Stimulated activated CD8-positive, alpha-beta memory T cell treated with anti-CD3 and anti-CD28 coated beads, Interleukin-4, amount 100 ng/mL, for 1 hour (primary cell): ENCODE data around the gene TMEM182.

ENCODE experiments used
- DNase-seq, 2 donors: peaks; one replicate each; pipeline ENCODE4 v3.0.0-alpha.2; 2020; ENCODE audit warnings: low read depth in 2 of 2, low spot score in 1 of 2

TMEM182 gene

DNA sequence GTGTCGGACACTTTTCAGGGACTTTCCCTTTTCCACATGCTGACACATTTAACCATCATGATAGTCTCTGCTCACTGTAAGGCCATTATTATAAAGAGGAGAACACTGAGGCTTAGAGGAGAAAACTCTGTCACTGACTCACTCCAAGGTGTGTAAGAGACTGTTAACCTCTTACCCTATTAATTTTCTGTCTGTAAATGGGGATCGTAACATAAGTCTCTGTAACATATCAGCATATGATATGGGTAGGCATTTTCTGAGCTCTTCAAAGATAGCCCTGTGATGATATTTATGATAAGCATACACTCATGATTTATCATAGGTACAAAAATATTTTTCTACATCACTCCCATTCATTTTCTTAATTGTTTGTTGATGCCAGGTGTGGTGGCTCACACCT lies 36.4 kb downstream of the TMEM182 start:
- DNase-seq = no peak

DNA sequence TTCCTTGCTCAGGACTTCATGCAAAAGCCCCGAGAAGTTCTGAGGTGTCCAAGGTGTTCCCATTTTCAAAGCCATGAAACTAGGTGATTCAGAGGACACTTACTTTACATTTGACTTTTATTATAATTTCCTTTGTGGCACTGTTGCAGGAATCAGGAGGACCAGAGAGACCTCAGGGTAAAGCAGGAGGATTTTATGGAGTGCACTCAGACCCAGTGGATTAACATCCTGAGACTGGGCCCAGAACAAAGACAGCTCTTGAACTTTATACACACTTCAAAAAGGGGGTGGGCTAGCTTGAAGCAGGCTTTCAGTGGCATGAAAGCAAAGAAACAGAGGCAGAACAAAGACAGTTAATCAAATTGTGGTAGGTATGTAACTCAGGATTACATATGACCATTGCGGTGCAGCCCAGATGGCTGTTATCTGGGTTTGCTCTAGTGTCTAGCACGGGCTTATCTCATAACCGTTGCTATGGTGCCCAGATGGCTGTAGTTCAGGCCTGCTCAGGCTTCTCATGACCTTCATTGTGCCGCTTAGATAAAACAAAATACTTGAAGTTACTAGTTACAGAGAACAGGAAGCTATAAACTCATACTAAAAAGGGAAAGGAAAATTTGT lies 39.4 kb downstream of the TMEM182 start:
- DNase-seq = no peak

DNA sequence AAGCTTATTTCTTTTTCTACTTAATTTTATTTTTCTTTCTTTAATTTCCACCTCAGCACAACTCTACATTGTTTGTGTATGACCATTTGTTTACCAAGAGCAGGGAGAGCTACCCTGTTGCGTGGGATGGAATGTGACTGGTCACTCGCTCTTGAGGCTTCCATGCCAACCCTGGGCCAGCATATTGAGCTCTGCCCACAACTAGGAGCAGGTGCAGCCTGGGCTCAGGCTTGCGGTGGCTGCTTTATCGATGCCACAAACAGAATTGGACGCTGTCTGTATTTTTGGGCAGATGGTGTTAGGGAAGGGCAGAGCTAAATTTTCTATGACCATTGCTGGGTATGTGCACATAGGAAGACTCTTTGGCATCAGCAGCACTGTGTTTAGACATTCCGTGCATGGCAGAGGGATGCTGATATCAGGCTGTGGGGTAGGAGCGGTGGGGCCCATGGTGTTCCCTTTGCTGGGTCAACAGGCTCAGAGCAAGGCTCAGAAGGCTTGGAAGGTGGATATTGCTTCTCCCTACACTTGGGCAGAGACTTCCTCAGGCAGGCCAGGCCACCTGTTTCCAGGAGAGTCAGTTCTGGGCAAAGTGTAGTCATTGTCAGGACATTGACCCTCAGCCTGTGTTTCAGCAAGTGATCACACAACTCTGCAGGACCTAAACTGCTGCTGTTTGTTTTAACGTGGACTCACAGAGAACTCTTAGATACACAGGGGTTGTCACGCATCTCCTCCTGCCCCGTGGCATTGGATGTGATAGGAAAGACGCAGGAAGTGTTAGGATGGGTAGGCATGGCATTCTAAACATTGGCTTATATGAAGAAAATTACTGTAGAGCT lies 40.2 kb downstream of the TMEM182 start:
- DNase-seq = no peak

DNA sequence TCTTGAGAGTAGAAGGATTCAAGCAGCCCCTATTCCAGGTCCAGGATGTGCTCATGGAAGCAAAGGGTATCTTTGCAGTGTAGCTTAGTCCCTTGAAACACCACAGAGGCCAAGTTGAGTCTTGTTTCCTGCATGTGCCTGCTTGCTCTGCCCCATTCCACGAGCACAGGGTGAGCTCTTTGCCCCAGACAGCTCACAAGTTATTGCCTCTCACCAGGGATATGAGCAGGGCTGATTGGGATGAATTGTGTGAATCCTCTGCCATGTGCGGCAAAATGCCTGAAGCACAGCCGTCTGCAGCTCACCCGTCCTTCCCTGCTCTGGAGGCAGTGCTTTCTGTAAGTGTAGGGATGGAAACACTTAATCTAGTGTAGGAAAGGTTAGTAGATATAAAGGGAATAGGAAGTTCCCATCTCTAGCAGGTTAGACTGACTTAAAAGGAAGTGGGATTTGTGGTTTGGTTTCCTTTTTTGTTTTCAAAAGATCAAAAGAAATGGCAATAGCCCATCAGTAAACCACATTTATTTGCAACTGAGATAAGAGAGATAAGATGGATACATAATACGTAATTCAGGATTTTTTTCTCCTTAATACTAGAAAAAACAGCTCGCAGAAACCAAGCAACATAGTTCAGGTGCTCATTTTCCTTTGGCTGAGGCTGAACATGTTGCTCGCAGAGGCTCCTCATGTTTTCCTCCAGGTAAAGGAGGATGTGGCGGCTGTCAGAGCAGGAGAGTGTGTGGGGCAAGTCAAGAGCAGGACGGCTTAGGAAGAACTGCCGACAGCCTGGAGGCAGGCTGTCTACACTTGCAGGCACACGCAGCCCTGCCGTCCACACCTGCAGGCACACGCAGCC lies 41.4 kb downstream of the TMEM182 start:
- DNase-seq = no peak

DNA sequence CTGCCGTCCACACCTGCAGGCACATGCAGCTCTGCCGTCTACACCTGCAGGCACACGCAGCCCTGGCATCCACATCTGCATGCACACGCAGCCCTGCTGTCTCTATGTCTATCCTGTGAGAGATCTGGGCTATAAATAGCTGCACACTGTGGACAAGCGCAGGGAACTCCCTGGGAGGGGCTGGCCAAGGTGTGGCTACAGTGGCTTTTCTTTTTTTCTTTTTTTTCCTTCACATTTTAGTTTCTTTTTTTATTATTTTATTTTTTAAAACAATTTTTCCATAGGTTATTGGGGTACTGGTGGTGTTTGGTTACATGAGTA lies 42.0 kb downstream of the TMEM182 start:
- no peak for DNase-seq

DNA sequence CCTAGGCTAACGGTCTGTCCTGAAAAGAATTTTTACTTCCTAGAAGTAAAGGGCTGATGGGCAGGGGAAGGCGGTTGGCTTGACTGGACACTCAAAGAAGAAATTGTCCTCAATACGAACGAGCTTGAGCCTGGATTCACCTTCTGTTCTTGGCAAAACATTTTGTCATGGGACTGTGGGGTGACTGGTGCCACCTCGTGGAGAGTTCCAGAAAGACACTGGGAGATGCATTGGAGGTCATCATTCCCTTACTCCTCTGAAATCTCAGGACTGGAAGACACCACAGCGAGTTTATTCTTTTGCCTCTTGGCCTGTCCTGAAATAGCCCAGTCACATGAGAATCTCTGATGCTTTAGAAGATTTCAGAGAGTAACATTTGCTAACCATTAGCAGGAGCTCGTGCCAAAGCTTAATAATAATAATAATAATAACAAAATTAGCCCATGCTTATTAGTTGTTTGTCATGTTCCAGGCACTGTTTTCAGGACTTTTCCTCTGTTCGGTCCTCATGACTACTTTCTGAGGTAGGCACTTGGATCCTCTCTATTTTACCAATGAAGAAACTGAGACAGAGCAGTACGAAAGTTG lies 44.5 kb downstream of the TMEM182 start:
- no peak for DNase-seq

DNA sequence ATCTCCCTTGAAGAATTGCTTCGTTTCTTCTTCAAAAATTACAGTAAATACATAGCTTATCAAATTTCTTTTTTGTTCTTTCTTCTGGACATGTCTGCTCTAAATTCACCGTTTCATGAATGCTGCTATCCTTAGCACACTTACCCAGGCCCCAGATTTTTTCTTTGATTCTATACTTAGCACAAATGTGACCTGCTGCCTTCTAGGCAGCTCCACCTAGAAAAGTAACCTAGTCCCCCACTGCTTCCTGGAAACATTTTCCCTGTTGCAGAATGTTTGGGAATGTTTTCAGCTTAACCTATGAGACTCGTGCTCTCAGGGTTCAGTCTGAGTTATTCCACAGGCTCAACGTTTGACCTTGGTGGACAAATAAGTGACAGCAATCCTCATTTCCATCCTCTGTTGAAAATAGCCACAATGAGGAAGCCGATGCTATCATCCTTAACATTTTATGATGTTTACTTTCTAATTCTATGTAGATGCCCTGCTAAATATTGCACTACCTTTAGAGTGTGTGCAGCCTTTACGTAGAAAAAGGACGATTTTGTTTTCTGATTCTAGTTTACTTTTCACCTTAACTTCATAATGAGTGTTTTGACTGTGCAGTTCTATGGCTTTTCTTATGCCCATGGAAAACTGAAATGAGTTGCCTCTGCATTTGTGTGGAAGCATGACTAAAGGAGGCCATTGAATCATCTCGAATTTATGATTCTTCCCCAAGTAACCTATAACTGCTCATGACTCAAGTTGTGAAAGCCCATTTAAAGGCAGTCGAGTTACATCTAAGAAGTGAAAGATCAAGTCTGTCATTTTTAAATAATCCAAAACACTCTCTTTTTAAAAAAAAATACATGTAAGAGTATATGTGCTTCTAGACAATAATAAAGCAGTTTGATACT lies 47.7 kb downstream of the TMEM182 start:
- no peak for DNase-seq

DNA sequence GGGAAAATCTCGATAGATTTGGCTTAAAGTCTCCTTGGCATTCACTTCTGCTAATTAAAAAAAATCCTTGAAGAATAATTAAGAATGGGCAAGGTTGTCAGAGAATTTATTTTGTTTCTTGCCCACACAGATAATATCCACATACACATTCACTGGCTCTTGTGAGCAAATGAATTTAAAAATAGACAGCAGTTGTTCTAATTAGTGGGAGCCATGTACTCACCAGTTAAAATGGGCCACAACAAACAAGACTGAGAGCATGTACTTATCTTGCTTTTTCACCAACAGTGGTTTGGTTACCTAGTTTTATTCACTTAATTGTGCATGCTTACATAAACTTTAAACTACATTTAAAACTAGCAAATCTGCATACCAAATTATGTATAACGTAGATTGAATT lies 53.5 kb downstream of the TMEM182 start:
- DNase-seq = no peak

DNA sequence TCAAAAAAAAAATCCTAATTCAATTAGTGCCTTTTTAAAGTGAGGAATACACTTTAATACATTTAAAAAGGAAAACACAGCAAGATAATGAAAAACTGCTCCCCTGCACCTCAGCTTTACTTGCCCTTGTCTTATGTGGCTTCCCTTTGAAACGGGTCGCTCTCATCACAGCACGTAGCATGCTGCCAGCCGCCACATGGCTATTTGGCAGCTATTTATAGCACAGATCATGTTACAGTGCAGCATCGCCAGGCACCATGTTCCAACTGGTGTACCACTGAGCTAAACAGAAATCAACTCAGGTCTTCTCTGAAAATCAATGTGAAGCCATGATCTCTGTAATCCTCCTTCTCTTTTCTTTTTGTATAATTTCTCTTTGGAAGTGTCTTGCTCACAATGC lies 65.1 kb downstream of the TMEM182 start:
- no peak for DNase-seq

DNA sequence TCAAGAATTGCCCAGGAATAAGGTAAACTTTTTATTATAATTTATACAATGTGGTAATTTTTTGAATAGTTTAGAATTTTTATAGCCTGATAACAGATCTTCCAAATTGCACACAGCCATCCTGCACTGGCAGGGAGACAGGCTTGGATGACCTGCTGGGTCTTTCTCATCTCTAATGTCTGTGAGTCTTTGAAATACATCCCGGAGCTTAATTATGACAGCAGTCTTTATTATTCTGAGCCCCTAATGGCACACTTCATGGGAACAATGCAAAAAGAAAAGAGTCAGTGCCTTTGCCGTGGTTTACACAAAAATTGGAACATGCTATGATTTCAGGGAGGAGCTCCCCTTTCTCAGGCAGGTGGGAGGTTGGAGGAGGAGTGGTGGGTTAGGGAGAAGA lies 71.0 kb downstream of the TMEM182 start:
- no peak for DNase-seq

DNA sequence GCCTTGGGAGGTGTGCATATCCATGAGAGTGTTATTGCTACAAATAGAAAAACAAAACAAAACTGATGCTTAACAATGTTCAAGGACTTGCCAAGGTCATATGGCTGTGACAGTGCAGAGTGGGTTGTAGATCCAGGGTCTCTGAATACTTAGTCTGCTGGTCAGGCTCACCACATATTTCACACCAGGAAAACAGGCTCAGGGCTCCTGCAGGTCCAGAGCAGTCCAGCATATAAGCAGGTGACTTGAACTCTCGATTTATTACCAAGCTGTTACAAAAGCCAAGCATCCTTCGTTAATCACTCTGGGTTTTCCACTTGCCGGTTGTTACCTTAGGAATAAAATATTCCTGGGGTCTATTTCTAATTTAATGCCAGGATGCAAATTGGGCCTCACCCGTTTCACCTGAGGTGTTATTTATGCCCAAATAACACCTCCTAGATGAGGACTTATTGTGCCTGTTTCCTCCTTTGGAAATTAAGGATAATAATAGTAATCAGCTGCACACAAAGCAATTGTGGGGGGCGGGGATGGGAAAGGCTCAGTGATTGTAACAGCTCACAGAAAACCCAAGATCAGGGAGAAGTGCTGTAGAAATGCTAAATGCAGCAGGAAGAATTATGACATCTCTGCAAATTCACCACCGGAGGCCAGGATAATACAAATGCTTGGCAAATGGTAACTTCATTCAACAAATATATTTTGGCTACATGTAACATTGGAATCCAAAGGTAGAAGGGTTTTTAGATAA lies 72.9 kb downstream of the TMEM182 start:
- no peak for DNase-seq

DNA sequence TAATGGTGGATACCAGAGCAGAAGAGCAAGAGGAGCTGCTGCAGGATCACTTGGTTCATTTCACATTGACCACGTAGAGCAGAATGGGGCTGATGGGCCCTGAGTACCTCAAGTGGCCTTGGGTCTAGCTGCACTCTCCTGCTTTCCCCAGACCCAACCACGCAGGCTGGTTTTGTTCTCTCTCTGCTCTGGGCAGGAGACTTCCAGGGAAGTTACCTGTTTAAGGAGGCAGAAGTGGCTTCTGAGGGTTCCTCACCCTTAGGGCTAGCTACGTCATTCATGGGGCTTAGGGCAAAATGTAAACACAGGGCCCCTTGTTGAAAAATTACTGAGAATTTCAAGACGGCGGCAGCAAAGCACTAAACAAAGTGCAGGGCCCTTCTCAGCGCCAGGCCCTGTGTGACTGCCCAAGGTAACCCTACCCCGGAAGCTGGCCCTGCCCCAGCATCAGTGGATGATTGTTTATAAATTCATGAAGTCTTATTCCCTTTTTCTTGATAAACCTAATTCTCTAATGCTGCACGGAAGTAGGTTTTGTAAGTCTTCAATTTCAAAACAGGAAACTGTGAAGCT lies 75.9 kb downstream of the TMEM182 start:
- no peak for DNase-seq

DNA sequence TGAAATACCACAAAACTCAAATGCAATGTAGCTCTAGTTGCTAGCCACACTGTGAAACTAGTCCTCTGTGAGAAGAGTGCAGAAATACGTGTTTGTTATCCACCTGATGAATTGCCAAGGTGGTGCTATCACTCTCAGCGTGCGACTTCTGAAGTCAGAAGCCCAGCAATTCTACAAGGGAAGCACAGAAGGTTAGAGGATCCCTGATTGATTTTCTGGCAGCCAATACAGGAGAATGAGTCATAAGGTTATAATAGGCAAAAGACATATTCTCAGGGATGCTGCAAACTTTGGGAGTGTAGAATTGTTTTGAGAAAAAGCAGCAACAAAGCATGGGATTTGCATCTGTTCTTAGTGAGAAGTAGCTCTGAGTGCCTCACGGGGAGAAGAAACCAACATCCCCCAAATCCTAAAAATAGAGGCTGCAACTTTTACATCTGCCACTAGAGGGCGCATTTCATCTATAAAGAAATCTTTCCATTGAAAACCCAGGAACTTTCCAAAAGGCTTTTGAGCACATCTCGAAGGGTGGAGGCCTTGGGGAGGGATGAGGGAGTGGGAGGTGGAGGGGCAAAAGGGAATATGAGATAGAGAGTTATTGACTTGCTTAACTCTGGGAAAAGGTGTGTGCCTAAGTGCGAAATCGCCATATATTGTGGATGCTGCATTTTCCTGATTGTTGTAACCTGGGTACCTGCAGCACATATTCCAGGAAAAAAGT lies 78.0 kb downstream of the TMEM182 start:
- DNase-seq = no peak

DNA sequence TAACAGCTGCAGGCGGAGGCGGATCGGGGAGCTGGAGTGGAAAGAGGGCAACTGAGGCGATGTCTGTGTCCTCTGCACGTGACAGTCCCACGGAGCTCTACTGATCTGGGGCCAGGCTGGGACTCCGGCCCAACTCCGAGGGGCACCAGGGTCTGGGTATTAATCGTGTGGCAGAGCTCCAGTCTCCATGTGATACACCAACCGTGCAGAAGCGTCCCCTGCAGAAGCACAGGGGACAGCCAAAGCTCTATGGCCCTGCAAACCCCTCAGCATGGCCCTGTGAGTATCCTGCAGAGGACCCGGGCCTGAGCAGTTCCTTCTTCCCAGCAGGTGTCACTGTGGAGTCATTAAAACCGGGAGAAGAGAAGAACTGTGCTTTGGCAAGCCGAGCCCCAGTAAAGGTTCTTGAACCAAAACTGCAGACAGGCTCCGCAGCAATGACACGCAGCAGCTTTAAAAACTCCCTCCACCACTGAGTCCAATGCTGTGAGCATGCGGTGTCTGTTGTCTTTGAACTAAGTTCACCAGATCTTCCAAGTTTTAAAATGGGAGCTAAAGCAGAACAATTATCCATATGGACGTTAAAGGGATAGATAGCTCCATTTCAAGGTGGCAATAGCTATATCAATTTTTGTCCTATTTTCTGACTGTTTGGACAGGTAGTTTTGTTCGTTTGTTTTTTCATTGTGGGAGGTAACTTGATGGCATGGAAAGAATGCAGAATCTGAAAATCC lies 79.4 kb downstream of the TMEM182 start:
- DNase-seq = no peak

DNA sequence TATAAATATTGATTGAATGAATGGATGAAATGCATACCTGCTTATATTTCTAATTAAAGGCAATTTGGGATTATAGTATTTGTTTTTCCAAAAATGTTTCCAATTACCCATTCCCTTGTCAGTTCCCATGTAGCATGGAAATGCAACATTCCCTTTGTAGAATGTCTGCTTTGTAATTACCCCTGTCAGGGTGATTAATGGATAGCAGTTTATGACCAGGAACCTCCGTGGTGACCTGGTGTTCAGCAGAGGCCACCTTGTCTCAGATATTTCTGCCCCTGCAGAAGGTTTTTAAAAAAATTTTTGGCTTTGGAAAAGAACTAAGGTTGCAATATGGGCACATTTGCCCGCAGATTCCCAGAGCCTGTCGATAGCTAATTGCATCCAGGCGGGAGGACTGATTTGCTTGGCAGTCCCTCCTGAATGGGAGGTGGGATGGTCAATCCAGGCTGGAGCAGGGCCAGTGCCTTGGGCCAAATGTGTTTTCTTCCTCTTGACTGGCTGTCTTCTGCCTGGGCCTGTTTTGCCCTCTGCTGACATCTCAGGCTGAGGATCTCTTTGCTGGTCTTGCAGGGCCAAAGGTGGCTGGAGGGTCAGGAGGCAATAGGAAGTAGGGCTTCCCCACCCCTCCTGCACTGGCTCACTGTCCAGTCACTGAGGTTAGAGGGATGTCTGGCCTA lies 82.1 kb downstream of the TMEM182 start:
- DNase-seq = no peak

DNA sequence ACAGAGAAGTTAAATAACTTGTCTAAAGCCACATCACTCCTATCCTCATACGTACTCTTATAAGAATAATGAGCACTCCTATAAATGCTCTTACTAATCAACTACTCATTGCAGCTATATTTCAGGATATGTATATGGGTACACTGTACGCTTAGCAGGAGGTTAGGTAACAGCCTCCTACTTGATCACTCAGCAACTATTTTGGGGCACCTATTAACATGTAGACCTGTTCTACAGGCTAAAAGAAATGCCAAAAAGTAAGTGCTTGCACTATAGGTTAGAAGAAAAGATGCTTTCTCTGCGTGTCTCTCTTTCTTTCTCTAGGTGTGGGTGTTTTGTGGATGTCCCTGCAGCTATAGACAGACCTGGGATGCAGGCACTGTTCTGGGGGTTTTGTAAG lies 83.1 kb downstream of the TMEM182 start:
- no peak for DNase-seq

DNA sequence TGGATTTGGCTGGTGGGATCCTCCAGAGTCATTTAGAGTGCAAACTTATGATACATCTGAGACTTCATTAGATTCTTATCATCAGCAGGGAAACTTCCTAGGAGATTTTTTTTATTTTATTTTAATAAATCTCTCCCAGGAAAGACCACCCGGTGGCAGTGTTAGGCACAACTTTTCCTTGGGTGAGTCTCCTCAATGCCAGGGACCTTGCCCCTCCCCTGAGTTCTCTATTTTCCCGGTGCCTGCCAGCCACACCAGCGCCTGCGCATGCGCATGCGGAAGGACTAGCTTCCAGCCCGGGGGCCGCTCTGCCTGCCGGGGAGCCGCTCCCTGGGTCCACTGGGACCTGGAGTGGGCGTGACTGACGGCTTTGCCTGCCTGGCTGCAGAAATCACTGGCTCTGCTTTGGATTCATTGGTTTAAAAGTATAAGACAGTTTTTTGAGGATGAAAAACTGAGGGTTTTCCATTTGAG lies 86.6 kb downstream of the TMEM182 start:
- no peak for DNase-seq

DNA sequence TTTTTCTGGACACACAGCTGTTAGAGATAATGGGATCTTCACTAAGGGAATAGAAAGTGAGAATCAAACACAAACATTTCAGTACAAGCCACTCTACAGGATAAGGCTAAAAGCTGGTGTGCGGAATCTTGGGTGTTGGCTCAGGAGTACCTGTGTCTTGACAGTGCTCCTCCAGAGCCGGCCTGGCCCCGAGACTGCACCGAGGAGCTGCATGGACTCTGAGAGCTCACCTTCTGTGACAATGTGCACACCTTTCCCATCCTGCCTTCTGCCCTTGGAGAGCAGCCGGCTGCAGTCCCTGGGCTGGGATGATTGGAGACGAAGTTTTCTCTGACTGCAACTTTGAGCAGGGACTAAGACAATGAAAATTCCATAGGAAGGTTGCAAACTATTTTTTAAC lies 89.1 kb downstream of the TMEM182 start:
- no peak for DNase-seq
